ENCODE measurements around the gene PCDHB16.
"Not testable (repeated sequence)": the region's sequence is repeated elsewhere in the genome, so short reads cannot be mapped to it uniquely, and the experiment has no call there.

The PCDHB16 gene

GRCh38 chr5:141182248-141182647 lies at the start of gene PCDHB16:
TSS of gene PCDHB16 (plus strand) at chr5:141182387. CDS start at chr5:141182560, 173 bp downstream.
- no peak for DNase-seq (ENCODE audit: low read depth)
- TF ChIP-seq CTCF (IDR thresholded peaks at IDR 0.05; ENCODE audit: low read depth, low read length, missing control alignments): no peak
- H3K4me3 ChIP-seq (ENCODE audit: low read depth, low read length): no peak within 1 kb of the TSS

- DNase-seq (ENCODE audit: low read depth): no peak
- TF ChIP-seq CTCF (IDR thresholded peaks at IDR 0.05; ENCODE audit: low read depth, low read length, missing control alignments): peak; percentile 18
- H3K4me3 ChIP-seq (ENCODE audit: low read depth, low read length): no peak within 1 kb of the TSS
Measured at GRCh38 chr5:141135030-141135717, 47.0 kb upstream of the PCDHB16 start, which contains the start of gene PCDHB5. TSS of gene PCDHB5 (plus strand) at chr5:141135206. CDS start at chr5:141135435, 229 bp downstream.

GRCh38 chr5:141135718-141136266 lies 46.4 kb upstream of the PCDHB16 start:
- H3K4me3 ChIP-seq (ENCODE audit: low read depth, low read length): no peak overlapping the region
- TF ChIP-seq CTCF (IDR thresholded peaks at IDR 0.05; ENCODE audit: low read depth, low read length, missing control alignments): no peak
- no peak for DNase-seq (ENCODE audit: low read depth)

- DNase-seq (ENCODE audit: low read depth); H3K4me3 ChIP-seq (ENCODE audit: low read depth, low read length): not testable (repeated sequence)
Measured at GRCh38 chr5:141137346-141137745, 44.8 kb upstream of the PCDHB16 start.

- H3K4me3 ChIP-seq (ENCODE audit: low read depth, low read length): no peak within 1 kb of the TSS
- DNase-seq (ENCODE audit: low read depth): no peak
- TF ChIP-seq CTCF (IDR thresholded peaks at IDR 0.05; ENCODE audit: low read depth, low read length, missing control alignments): no peak
Measured at GRCh38 chr5:141149812-141150211, 32.4 kb upstream of the PCDHB16 start, which contains the start of gene PCDHB6. TSS of gene PCDHB6 (plus strand) at chr5:141150057. CDS start at chr5:141150258, 201 bp downstream.

- TF ChIP-seq CTCF (IDR thresholded peaks at IDR 0.05; ENCODE audit: low read depth, low read length, missing control alignments): no peak
- H3K4me3 ChIP-seq (ENCODE audit: low read depth, low read length): no peak overlapping the region
- DNase-seq (ENCODE audit: low read depth): no peak
Measured at GRCh38 chr5:141150224-141150992, 31.8 kb upstream of the PCDHB16 start.

- no peak overlapping the region for H3K4me3 ChIP-seq (ENCODE audit: low read depth, low read length)
- no peak for DNase-seq (ENCODE audit: low read depth)
- TF ChIP-seq CTCF (IDR thresholded peaks at IDR 0.05; ENCODE audit: low read depth, low read length, missing control alignments): no peak
Measured at GRCh38 chr5:141150993-141151325, 31.2 kb upstream of the PCDHB16 start.

GRCh38 chr5:141151632-141152031 lies 30.6 kb upstream of the PCDHB16 start:
- DNase-seq (ENCODE audit: low read depth); H3K4me3 ChIP-seq (ENCODE audit: low read depth, low read length): not testable (repeated sequence)

- not testable (repeated sequence) for DNase-seq (ENCODE audit: low read depth); H3K4me3 ChIP-seq (ENCODE audit: low read depth, low read length)
Measured at GRCh38 chr5:141152096-141152495, 30.1 kb upstream of the PCDHB16 start.

All from GM12864 (cell line).